ENCODE measurements around the gene PRDM16. TPM values are rescaled to one million over a fixed set of nuclear protein-coding genes. Genes with fewer than 3 reads are reported as not detected.

The PRDM16 gene
- total RNA-seq, 4 donors from 2014 or later: 15.7 to 54.3 (median 27.6) TPM

- intact Hi-C loops (cut with DNase I): no loop called here
- DNase-seq: no peak
- no peaks in the 10 kb centered on the region for H3K36me3 ChIP-seq
- no peaks in the 10 kb centered on the region for H3K27me3 ChIP-seq
- no peaks in the 10 kb centered on the region for H3K9me3 ChIP-seq
- no peak overlapping the region for H3K27ac ChIP-seq
- H3K4me1 ChIP-seq: peaks cover 0 to 15% of the 10 kb centered on the region in 2 donors
- no peak for TF ChIP-seq POLR2A (IDR thresholded peaks at IDR 0.05)
- TF ChIP-seq CTCF (IDR thresholded peaks at IDR 0.05): no peak
- WGBS, 2 donors: 90 to 95% methylated on average over 4 of the region's 4 CpGs
- H3K4me3 ChIP-seq (replicated peaks in 1 of 3): no peak overlapping the region
Measured at GRCh38 chr1:3158347-3158746, 89.3 kb downstream of the PRDM16 start.

GRCh38 chr1:3159121-3159520, 90.1 kb downstream of the PRDM16 start:
- Histone ChIP-seq H3K4me3 (replicated peaks in 1 of 3) (no peak overlapping the region), H3K9me3 (no peaks in the 10 kb centered on the region), H3K27me3 (no peaks in the 10 kb centered on the region), H3K36me3 (no peaks in the 10 kb centered on the region), H3K27ac (no peak overlapping the region), H3K4me1 (peaks cover 0 to 17% of the 10 kb centered on the region in 2 donors)
- no peak for DNase-seq
- intact Hi-C loops (cut with DNase I): no loop called here
- 95 to 99% methylated on average over 8 of the region's 10 CpGs for WGBS, 2 donors
- TF ChIP-seq POLR2A (IDR thresholded peaks at IDR 0.05) (no peak), CTCF (IDR thresholded peaks at IDR 0.05) (no peak)

GRCh38 chr1:3159996-3160395, 91.0 kb downstream of the PRDM16 start:
- DNase-seq: no peak
- WGBS, 2 donors: 76 to 84% methylated on average over 6 of the region's 8 CpGs
- H3K4me3 ChIP-seq (replicated peaks in 1 of 3): no peak overlapping the region
- intact Hi-C loops (cut with DNase I): no loop called here
- peaks cover 0 to 17% of the 10 kb centered on the region in 2 donors for H3K4me1 ChIP-seq
- H3K36me3 ChIP-seq: no peaks in the 10 kb centered on the region
- H3K27ac ChIP-seq: no peak overlapping the region
- no peaks in the 10 kb centered on the region for H3K27me3 ChIP-seq
- H3K9me3 ChIP-seq: no peaks in the 10 kb centered on the region
- no peak for TF ChIP-seq POLR2A (IDR thresholded peaks at IDR 0.05)

GRCh38 chr1:3160647-3161145, 91.7 kb downstream of the PRDM16 start:
- no peak for DNase-seq
- no peaks in the 10 kb centered on the region for H3K27me3 ChIP-seq
- H3K4me1 ChIP-seq: peaks cover 0 to 17% of the 10 kb centered on the region in 2 donors
- H3K4me3 ChIP-seq (replicated peaks in 1 of 3): no peak overlapping the region
- 75 to 76% methylated on average over 7 to 12 of the region's 12 CpGs for WGBS, 2 donors
- H3K9me3 ChIP-seq: no peaks in the 10 kb centered on the region
- intact Hi-C loops (cut with DNase I): no loop called here
- TF ChIP-seq CTCF (IDR thresholded peaks at IDR 0.05) (no peak), POLR2A (IDR thresholded peaks at IDR 0.05) (no peak)
- no peaks in the 10 kb centered on the region for H3K36me3 ChIP-seq
- no peak overlapping the region for H3K27ac ChIP-seq

GRCh38 chr1:3161176-3161840, 92.3 kb downstream of the PRDM16 start:
- Histone ChIP-seq H3K36me3 (no peaks in the 10 kb centered on the region), H3K27ac (no peak overlapping the region), H3K9me3 (no peaks in the 10 kb centered on the region), H3K4me1 (peaks cover 0 to 17% of the 10 kb centered on the region in 2 donors), H3K4me3 (replicated peaks in 1 of 3) (no peak overlapping the region), H3K27me3 (no peaks in the 10 kb centered on the region)
- 80 to 83% methylated on average over 26 to 27 of the region's 30 CpGs for whole genome bisulfite sequencing, 2 donors
- intact Hi-C loops (cut with DNase I): no loop called here
- no peak for DNase-seq
- TF ChIP-seq CTCF (IDR thresholded peaks at IDR 0.05) (no peak), POLR2A (IDR thresholded peaks at IDR 0.05) (no peak)

Data from thyroid gland (tissue), 4 donors.